Heart left ventricle (tissue), 13 donors: ENCODE results near the gene SCAP.

Source experiments
- CTCF ChIP-seq, 12 donors: fragments of 200-600 bp; sonication (generic) in 4 of 12; IDR thresholded peaks; one replicate each; pipeline versions ENCODE4 v1.5.0 to v1.8.0; 2018 to 2022; ENCODE audit warnings: antibody characterized with exemption in 12 of 12, mild to moderate bottlenecking in 5 of 12
- POLR2A ChIP-seq, 2 donors: fragments of 450-650 bp; IDR thresholded peaks; one replicate each; pipeline ENCODE4 v1.6.1; 2017; ENCODE audit warnings: antibody characterized with exemption in 2 of 2, mild to moderate bottlenecking in 2 of 2, moderate library complexity in 2 of 2
- donor health status: ischemic (EF 13 %, LVEDD 7.1; RV severe dilation, severe dysfunction).
- donor health status: DM: no; HTN: yes; CAD: no.
- donor health status: DM: no; HTN: no; CAD: no.
- donor health status: ischemic (EF 25% LVEDD 6.9; RV normal size, moderate dysfunction).
- donor health status: ischemic (EF 25% LVEDD 5.7; RV mildly dilated, moderate dysfunction).
- donor health status: ischemic (EF 35%, LVEDD 5.7; RV mildly dilated, moderate dysfunction).
- donor health status: nonischemic (EF 11% LVEDD 7.7; RV severe dilation, severe dysfunction).
- donor health status: DM: yes; HTN: yes; CAD: no.
- donor health status: PGD.
- donor health status: ischemic (EF 29% LVEDD 5.4; RV normal size, mild dysfunction).
- donor health status: nonischemic (EF 23%, LVEDD 6.1; RV moderate dilation, normal function).

DNA sequence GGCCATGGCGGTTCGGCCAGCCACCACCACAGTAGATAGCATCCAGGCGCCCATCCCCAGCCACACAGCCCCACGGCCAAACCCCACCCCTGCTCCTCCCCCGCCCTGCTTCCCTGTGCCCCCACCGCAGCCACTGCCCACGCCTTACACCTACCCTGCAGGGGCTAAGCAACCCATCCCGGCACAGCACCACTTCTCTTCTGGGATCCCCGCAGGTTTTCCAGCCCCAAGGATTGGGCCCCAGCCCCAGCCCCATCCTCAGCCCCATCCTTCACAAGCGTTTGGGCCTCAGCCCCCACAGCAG is 65.4 kb downstream of the SCAP start:
- TF ChIP-seq CTCF (IDR thresholded peaks at IDR 0.05): no peak
- TF ChIP-seq POLR2A (IDR thresholded peaks at IDR 0.05): no peak
